NCI-H2196 treated with DMSO at 0.1 percent for 48 hours (cell line): ENCODE results near the gene YJU2.
A peak's percentile ranks its signal among the peaks of the same experiment; 100 is the strongest.

Experiments used
- DNase-seq: peaks from one replicate; lab custom pipeline; 2025; ENCODE audit not compliant: unreplicated experiment; lab: John Stamatoyannopoulos, UW

The YJU2 gene

DNA sequence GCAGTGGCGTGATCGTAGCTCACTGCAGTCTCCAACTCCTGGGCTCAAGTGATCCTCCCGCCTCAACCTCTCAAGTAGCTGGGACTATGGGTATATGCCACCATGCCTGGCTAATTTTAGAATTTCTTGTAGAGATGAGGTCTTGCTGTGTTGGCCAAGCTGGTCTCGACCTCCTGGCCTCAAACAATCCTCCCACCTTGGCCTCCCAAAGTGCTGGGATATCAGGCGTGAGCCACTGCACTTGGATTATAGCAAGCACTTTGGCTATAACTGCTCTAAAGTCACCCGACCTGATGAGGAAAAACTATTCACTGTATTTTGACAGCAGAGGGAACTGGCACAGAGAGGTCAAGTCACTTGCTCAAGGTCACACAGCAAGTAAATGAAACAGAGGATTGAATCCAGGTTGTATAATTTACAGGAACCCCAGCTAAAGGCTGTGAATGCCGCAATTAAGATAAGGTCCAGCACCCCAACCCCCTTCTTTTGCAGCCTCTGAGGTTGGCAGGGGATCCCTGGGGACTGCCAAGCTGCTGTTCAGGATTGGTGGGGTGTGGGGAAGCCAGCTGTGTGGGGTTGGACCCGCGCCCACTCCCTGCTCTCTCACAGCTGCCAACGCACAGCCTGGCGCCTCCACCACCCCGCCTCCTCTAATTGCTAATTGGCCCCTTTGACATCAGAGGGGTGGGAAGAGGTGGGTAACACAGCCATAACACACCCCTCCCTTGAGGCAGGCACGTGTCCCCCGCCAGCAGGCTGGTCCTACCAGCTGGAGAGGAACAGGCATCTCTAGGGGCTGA lies 49.3 kb downstream of the YJU2 start:
- DNase-seq: peak; percentile 71

DNA sequence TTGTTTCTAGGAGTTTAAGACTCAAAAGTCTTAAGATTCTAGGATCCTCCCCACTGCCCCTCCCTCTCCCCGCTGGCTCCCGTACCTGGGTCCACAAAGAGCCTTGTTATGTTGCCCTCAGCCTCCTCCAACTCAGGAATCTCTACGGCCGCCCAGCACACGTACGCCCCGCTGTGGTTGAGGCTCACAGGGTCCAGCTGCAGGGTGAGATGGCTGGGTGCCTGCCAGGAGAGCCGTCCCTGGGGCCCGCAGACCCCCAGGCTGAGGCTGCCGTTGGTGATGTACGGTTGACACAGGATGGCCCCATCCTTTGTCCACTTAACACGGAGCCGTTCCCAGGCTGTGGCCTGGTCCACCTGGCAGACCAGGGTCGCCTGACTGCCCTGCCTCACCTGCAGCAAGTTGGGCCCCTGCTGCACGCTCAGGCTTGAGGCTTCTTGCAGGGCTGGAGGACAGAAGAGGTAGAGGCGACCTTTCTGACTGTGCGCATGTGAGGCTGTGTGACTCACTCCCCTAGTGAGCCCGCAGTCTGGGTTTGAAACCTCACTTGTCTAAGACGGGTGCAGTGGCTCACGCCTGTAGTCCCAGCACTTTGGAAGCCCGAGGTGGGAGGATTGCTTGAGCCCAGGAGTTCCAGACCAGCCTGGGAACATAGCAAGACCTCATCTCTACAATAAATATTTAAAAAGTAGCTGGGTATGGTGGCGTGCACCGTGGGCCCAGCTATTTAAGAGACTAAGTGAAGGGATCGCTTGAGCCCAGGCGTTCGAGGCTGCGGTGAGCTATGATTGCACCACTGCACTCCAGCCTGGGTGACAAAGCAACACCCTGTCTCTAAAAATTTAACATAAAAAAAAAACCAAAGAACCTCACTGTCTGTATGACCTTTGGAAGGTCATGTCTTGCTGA lies 51.3 kb downstream of the YJU2 start:
- DNase-seq: no peak

DNA sequence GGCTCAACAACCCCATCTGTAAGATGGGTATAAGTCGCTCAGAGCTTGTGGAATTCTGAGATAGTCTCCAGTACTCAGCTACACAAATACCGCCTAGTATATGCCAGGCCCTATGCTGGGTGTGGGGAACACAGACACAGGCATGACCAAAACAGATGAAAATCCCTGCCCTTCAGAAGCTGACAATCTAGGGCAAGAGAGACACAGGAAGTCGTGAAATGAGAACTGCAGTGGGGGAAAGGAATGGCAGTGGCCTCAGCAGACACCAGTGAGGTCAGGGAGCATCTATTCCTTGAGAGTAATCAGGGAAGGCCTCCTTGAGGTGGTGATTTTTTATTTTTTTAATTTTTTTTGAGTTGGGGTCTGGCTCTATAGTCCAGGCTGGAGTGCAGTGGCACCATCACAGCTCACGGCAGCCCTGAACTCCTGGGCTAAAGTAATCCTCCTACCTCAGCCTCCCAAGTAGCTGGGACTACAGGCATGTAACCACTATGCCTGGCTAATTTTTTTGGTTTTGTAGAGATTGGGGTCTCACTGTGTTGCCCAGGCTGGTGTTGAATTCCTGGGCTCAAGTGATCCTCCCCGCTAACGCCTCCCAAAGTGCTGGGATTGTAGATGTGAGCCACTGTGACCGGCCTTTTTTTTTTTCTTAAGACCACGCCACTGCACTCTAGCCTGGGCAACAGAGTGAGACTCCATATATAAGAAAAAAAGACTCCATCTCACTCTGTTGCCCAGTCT lies 52.1 kb downstream of the YJU2 start:
- no peak for DNase-seq

- no peak for DNase-seq
Observed at GRCh38 chr19:4300589-4300988, 53.7 kb downstream of the YJU2 start.

- DNase-seq: no peak
Observed at GRCh38 chr19:4301590-4302242, 54.8 kb downstream of the YJU2 start.

DNA sequence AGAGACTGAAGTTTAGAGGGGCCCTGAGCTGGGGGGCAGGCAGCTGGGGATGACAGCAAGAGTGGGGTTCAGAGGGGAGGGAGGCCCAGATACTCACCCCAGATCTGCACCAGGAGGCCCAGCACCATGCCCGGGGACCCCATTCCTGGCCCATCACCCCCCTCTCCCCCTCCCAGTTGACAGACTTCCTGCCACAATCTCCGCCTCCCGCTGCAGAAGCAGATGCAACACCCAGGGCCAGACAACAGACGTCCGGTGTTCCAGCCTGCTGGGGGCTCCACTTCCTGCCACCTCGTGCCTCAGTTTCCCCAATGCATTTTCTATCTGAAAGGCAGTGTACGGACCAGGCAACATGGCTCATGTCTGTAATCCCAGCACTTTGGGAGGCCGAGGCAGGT lies 55.4 kb downstream of the YJU2 start, which contains the start of gene TMIGD2:
TMIGD2 (minus strand) TSS at position 147 of the 398 bp plus-strand sequence; CDS start at position 143, 4 bp downstream.
- no peak for DNase-seq

DNA sequence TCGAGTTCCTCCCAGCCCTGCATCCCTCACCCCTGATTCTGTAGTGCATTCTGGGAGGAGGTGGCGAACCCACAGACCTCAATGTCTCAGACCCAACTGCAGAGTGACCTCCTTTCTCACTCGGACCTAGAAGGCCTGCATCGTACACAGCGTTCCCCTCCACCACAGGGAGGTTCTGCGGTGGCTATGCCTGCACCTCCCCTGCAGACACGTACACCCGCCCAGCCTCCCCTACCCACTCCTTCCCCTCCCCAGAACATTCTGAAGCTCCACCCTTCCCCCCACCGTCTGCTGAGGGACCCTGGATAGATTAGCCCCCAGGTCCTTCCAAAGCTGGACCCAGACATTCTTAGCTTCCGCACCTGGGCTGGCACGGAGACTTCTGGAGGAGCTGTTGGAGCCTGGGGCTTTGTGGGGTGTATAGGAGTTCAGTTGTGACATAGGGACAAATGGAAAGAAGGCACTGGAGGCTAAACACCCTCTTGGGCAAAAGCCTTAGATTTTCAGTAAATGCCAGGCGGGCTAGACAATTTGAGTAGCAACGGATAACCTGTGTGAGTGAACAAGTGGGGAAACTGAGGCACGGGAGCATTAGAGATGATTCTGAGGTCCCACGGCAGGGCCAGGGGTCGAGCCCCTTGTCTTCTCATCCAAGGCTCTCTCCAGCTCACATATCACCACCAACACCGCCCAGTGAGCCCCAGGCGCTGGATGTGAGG lies 57.1 kb downstream of the YJU2 start:
- DNase-seq: no peak

DNA sequence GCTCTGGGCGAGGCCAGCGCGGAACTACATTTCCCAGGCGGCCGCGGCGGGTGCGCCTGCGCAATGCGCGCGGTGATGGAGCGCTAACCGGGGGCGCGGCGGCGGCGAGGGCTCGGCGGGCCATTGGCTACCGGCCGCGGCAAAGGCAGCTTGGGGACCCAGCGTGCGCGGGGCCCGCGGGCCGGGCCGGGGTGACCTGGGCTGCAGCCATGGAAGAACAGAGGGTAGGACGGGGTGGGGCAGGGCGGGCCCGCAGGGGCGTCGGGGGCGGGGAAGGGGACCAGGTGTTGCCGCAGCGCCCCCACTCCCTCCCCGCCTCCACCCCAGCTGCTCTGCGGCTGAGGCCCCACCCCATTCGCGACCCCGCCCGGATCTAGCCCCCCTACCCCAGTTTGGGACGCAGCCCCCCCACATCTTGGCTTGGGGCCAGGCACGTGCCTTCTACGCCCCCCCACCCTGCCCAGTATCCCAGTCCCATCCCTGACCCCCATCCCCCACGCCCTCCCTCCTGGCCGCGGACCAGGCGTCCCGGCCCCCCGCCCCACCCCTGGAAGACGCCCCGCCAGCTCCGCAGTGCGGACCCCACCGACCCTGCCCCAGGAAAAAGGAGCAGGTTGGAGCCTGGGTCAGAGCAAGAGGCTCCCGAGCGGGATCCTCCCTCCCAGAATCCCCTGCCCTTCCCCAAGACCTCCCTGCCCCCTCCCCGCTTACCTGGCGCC lies 57.8 kb downstream of the YJU2 start, which contains the start of gene FSD1:
FSD1 (plus strand) TSS at position 61 of the 719 bp plus-strand sequence; CDS start at position 210, 149 bp downstream.
- DNase-seq: peak; percentile 39

DNA sequence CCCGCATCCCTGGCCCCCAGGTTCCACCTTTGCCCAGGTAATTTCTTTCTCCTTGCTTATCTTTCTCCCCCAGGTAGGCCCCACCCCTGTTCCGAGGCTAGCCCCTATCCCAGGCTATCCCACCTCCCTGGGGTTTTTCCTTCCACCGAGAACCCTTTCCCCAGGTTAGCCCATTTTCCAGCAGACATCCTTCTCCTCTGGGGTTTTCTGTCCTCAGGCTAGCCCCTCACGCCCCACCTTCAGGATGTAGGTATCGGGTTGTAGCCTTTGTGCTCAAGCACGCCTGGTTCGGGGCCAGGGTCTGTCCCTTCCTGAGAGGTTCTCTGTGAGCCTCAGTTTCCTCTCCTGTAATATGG lies 58.4 kb downstream of the YJU2 start:
- no peak for DNase-seq

DNA sequence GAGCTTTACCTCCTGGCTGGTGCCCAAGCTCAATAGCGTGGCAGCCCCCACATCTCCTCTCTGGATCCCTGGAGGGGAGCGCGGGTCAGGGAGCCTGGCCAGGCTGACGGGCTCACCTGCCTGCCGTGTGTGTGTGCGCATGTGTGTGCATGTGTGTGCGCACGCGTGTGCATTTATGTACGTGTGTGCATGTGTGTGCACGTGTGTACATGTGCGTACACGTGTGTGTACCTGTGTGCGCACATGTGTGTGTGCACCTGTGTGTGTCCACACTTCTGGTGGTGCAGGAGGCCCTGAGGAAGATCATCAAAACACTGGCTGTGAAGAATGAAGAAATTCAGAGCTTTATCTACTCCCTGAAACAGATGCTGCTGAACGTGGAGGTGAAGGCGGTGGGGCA lies 58.8 kb downstream of the YJU2 start:
- no peak for DNase-seq

DNA sequence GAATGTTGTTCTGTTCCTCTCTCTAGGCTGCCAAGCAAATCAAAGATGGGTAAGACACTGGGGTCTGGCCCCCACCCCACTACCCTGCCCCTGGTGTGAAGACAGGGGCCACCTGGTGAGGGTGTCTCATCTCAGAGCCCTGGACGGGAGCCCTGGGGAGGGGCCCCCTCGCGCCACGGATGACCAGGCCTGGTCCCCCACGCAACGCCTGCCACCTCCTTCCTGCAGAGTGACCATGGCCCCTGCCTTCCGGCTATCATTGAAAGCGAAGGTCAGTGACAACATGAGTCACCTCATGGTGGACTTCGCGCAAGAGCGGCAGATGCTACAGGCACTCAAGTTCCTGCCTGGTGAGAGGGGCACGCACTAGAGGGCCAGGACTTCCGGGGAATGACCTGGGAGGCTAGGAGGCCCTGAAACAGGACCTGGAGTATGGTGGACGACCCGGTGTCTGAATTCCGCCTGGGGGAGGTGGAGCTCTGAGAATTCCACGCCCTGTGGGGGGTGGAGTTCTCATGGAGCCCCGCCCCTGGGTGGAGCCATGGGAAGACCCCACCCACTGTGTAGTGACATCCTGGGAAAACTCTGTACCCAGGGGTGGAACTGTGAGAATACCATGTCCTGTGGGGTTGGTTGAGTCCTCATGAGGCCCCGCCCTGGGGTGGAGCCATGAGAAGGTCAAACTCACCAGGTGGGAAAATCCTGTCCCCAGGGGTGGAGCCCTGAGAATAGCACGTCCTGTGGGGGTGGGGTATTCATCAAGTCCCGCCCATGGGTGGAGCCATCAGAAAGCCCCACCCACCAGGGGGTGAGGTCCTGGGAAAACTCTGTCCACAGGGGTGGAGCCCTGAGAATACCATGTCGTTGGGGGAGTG lies 63.6 kb downstream of the YJU2 start:
- DNase-seq: no peak

- no peak for DNase-seq
Observed at GRCh38 chr19:4313847-4314490, 67.1 kb downstream of the YJU2 start.

GRCh38 chr19:4316956-4317355 lies 70.1 kb downstream of the YJU2 start:
- no peak for DNase-seq

- no peak for DNase-seq
Observed at GRCh38 chr19:4318460-4318859, 71.6 kb downstream of the YJU2 start.
